NT2/D1 (cell line): Measurements from ENCODE around the gene ACAP2.

Experiments used
- DNase-seq: peaks from one replicate; pipeline ENCODE4 v3.0.0-alpha.2; 2011; ENCODE audit warnings: low read depth, low spot score
- H3K27me3 ChIP-seq: 2 replicates; pipeline ENCODE4 v1.6.0; 2011; ENCODE audit warnings: mild to moderate bottlenecking; ENCODE audit not compliant: insufficient read length, insufficient read depth
- H3K36me3 ChIP-seq: 2 replicates; pipeline ENCODE4 v1.6.1; 2011; ENCODE audit warnings: mild to moderate bottlenecking, low read length, mixed read lengths; ENCODE audit not compliant: insufficient read depth, insufficient read length
- H3K4me1 ChIP-seq: 2 replicates; pipeline ENCODE4 v1.5.1; 2011; ENCODE audit not compliant: insufficient read depth, insufficient read length
- H3K4me3 ChIP-seq: 2 replicates; pipeline ENCODE4 v1.5.1; 2011; ENCODE audit warnings: low read depth; ENCODE audit not compliant: insufficient read length
- H3K9ac ChIP-seq: 2 replicates; pipeline ENCODE4 v1.6.0; 2011; ENCODE audit warnings: low read depth; ENCODE audit not compliant: insufficient read length
- H3K9me3 ChIP-seq: 2 replicates; pipeline ENCODE4 v1.5.1; 2011; ENCODE audit warnings: mild to moderate bottlenecking, low read length; ENCODE audit not compliant: insufficient read depth
- SUZ12 ChIP-seq: IDR thresholded peaks from 2 replicates; pipeline ENCODE4 v1.6.1; 2011; ENCODE audit not compliant: insufficient read length, insufficient read depth; ENCODE audit errors: extremely low read depth
- YY1 ChIP-seq: IDR thresholded peaks from 2 replicates; pipeline ENCODE4 v1.6.1; 2011; ENCODE audit not compliant: insufficient read length, insufficient read depth
- ZNF274 ChIP-seq: IDR thresholded peaks from 2 replicates; pipeline ENCODE4 v1.6.1; 2011; ENCODE audit warnings: mild to moderate bottlenecking, low read depth, low read length

Gene ACAP2

GRCh38 chr3:195441992-195442572 lies 738 bp downstream of the ACAP2 start:
- Histone ChIP-seq H3K9ac (peak overlapping the region; percentile 94), H3K27me3 (no peaks in the 10 kb centered on the region), H3K36me3 (no peaks in the 10 kb centered on the region), H3K4me3 (peak overlapping the region; percentile 87), H3K9me3 (no peaks in the 10 kb centered on the region), H3K4me1 (peaks cover 2% of the 10 kb centered on the region)
- no peak for TF ChIP-seq ZNF274
- TF ChIP-seq SUZ12 = no peak
- no peak for TF ChIP-seq YY1
- no peak for DNase-seq

DNA sequence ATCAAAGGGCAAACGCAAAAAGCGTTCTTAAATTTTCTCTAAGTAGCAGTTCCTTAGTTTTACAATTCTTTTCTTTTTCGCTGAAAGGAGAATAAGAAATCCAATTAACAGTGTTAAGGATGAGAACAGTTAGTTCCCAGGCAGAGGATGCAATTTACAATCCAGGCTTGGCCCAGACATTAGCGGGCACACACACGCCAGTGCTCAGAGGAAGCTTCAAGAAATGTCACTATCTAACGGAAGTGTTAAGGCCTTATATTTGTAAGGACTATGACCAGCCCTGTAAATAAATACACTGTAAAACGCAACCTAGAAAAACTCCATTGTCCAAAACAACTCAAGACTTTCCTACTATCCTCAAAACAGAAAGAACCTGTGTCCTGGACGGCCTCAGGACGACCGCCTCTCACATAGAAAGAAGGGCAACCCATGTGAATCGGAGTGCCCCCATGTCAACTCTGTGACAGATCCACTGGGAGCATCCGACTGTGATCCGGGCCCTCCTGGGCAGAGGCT lies 1.3 kb downstream of the ACAP2 start:
- H3K27me3 ChIP-seq = no peaks in the 10 kb centered on the region
- DNase-seq = no peak
- peak overlapping the region; percentile 87 for H3K4me3 ChIP-seq

GRCh38 chr3:195441051-195441450 lies 1.8 kb downstream of the ACAP2 start:
- DNase-seq = no peak
- no peak overlapping the region for H3K4me3 ChIP-seq
- TF ChIP-seq SUZ12 = no peak
- no peak for TF ChIP-seq ZNF274
- TF ChIP-seq YY1 = no peak
- H3K9me3 ChIP-seq = no peaks in the 10 kb centered on the region
- H3K27me3 ChIP-seq = no peaks in the 10 kb centered on the region
- H3K9ac ChIP-seq = no peak overlapping the region
- H3K4me1 ChIP-seq = peaks cover 2% of the 10 kb centered on the region
- no peaks in the 10 kb centered on the region for H3K36me3 ChIP-seq

More for the DNA sequence above, 1.3 kb downstream of the ACAP2 start:
- Histone ChIP-seq H3K36me3 (no peaks in the 10 kb centered on the region), H3K9ac (peak overlapping the region; percentile 94), H3K9me3 (no peaks in the 10 kb centered on the region), H3K4me1 (peaks cover 2% of the 10 kb centered on the region)
- no peak for TF ChIP-seq YY1
- TF ChIP-seq SUZ12 = no peak
- TF ChIP-seq ZNF274 = no peak

- TF ChIP-seq ZNF274 = no peak
- TF ChIP-seq YY1 = no peak
- TF ChIP-seq SUZ12 = no peak
- Histone ChIP-seq H3K27me3 (no peaks in the 10 kb centered on the region), H3K9me3 (no peaks in the 10 kb centered on the region), H3K4me3 (no peak overlapping the region), H3K4me1 (peaks cover 2% of the 10 kb centered on the region), H3K36me3 (no peaks in the 10 kb centered on the region), H3K9ac (no peak overlapping the region)
- DNase-seq = no peak
These were observed 2.4 kb downstream of the ACAP2 start for GRCh38 chr3:195440379-195440778.

GRCh38 chr3:195438371-195438770 lies 4.4 kb downstream of the ACAP2 start:
- Histone ChIP-seq H3K4me3 (no peak overlapping the region), H3K27me3 (no peaks in the 10 kb centered on the region), H3K36me3 (no peaks in the 10 kb centered on the region), H3K4me1 (no peaks in the 10 kb centered on the region), H3K9ac (no peak overlapping the region), H3K9me3 (no peaks in the 10 kb centered on the region; the same call in 1 of the 2 replicates)
- DNase-seq = no peak
- TF ChIP-seq YY1 (no peak), SUZ12 (no peak)

GRCh38 chr3:195425849-195426248 lies 17.0 kb downstream of the ACAP2 start:
- no peaks in the 10 kb centered on the region for H3K36me3 ChIP-seq
- H3K9me3 ChIP-seq = no peaks in the 10 kb centered on the region
- no peak overlapping the region for H3K4me3 ChIP-seq
- no peak for DNase-seq
- TF ChIP-seq ZNF274 (no peak), YY1 (no peak)
- no peaks in the 10 kb centered on the region for H3K4me1 ChIP-seq
- H3K27me3 ChIP-seq = no peaks in the 10 kb centered on the region
- H3K9ac ChIP-seq = no peak overlapping the region

- Histone ChIP-seq H3K9ac (no peak overlapping the region), H3K36me3 (no peaks in the 10 kb centered on the region), H3K4me3 (no peak overlapping the region), H3K9me3 (no peaks in the 10 kb centered on the region), H3K4me1 (no peaks in the 10 kb centered on the region), H3K27me3 (no peaks in the 10 kb centered on the region)
- no peak for TF ChIP-seq YY1
- no peak for TF ChIP-seq SUZ12
- TF ChIP-seq ZNF274 = no peak
- DNase-seq = no peak
These were observed 19.0 kb downstream of the ACAP2 start for GRCh38 chr3:195423818-195424217.

DNA sequence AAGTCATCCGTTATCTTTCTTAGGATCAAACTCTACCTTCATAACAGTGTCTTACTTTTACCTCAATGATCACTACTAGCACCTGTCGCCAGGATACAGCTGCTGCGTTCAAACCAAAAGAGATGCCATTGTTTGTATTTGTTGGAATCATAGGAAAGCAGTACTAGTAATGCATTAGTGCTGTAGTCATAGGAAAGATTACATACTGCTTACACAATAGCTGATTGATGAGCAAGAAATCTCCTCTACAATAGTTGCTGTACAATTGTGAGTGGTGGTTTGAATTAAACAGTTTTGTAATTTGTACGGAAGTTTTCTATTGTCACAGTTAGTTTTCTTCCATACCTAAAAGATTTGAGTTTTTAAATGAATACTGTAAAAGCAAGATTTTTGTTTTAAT lies 21.4 kb downstream of the ACAP2 start:
- no peaks in the 10 kb centered on the region for H3K36me3 ChIP-seq
- DNase-seq = no peak

More for the DNA sequence above, 21.4 kb downstream of the ACAP2 start:
- no peaks in the 10 kb centered on the region for H3K4me1 ChIP-seq
- no peak overlapping the region for H3K4me3 ChIP-seq
- TF ChIP-seq SUZ12 (no peak), YY1 (no peak), ZNF274 (no peak)
- no peak overlapping the region for H3K9ac ChIP-seq
- H3K27me3 ChIP-seq = no peaks in the 10 kb centered on the region
- H3K9me3 ChIP-seq = no peaks in the 10 kb centered on the region
